MCF 10A (cell line): ENCODE results near the gene SHKBP1. TPM values are rescaled to one million over a fixed set of nuclear protein-coding genes. Genes with fewer than 3 reads are reported as not detected.
A peak's percentile ranks its signal among the peaks of the same experiment; 100 is the strongest.

Source experiments
- BruUV-seq: library from RNA; stranded (reverse); fragments of 400-500 nt; replicated peaks from 2 replicates; lab custom pipeline; 2021; lab: Mats Ljungman, UMichigan
- CTCF ChIA-PET: fragments of 300-600 bp; sonication (Branson Sonifier 250); formaldehyde crosslinking; extraction: SDS; loops from one replicate; lab custom pipeline; 2021; ENCODE audit warnings: antibody characterized with exemption, inconsistent platforms; lab: Yijun Ruan, JAX
- POLR2A ChIA-PET: fragments of 300-600, 350-650 bp; sonication (Branson Sonifier 250); formaldehyde crosslinking; extraction: SDS; loops from one replicate; lab custom pipeline; 2020; ENCODE audit warnings: antibody characterized with exemption, inconsistent platforms; lab: Yijun Ruan, JAX
- DNase-seq: peaks from one replicate; pipeline ENCODE4 v3.0.0-alpha.2; 2018; ENCODE audit not compliant: unreplicated experiment
- H3K27ac Mint-ChIP-seq: one replicate; pipeline ENCODE4 v1.8.0; 2022; ENCODE audit warnings: mild to moderate bottlenecking, low read depth, mixed read lengths; ENCODE audit not compliant: unreplicated experiment
- H3K27me3 Mint-ChIP-seq: one replicate; pipeline ENCODE4 v1.8.0; 2022; ENCODE audit warnings: mixed read lengths; ENCODE audit not compliant: insufficient read depth, unreplicated experiment
- H3K36me3 Mint-ChIP-seq: one replicate; pipeline ENCODE4 v1.8.0; 2022; ENCODE audit warnings: mild to moderate bottlenecking, moderate library complexity, mixed read lengths; ENCODE audit not compliant: insufficient read depth, unreplicated experiment
- H3K4me1 Mint-ChIP-seq: one replicate; pipeline ENCODE4 v1.8.0; 2022; ENCODE audit warnings: mixed read lengths; ENCODE audit not compliant: insufficient read depth, unreplicated experiment
- H3K4me3 Mint-ChIP-seq: one replicate; pipeline ENCODE4 v1.8.0; 2022; ENCODE audit warnings: mild to moderate bottlenecking, moderate library complexity, mixed read lengths; ENCODE audit not compliant: unreplicated experiment
- H3K9me3 Mint-ChIP-seq: one replicate; pipeline ENCODE4 v1.8.0; 2022; ENCODE audit warnings: mixed read lengths; ENCODE audit not compliant: unreplicated experiment
- intact Hi-C: fragments of 100-400 bp; cut with micrococcal nuclease; formaldehyde crosslinking; loops from 2 replicates; pipeline ENCODE4 v1.14.1; 2022
- total RNA-seq: library from RNA; stranded (reverse); gene quantifications from 2 replicates; pipeline ENCODE4 v1.2.3, GENCODE V29; 2022
- TF ChIP-seq, protein P1 (sequence below): fragments of 200-600 bp; IDR thresholded peaks from one replicate; pipeline ENCODE4 v1.8.0; 2022; ENCODE audit warnings: antibody characterized with exemption, mild to moderate bottlenecking; ENCODE audit not compliant: unreplicated experiment

Gene SHKBP1
- total RNA-seq, 1 experiment from 2014 or later = 41.5 TPM

- Mint-ChIP-seq H3K36me3 (peaks cover 17% of the 10 kb centered on the region), H3K27me3 (no peaks in the 10 kb centered on the region), H3K4me3 (peak overlapping the region; percentile 74), H3K4me1 (peaks cover 42% of the 10 kb centered on the region), H3K27ac (peak overlapping the region; percentile 39), H3K9me3 (no peaks in the 10 kb centered on the region)
- DNase-seq = peak; percentile 61
- TF ChIP-seq, protein P1, sequence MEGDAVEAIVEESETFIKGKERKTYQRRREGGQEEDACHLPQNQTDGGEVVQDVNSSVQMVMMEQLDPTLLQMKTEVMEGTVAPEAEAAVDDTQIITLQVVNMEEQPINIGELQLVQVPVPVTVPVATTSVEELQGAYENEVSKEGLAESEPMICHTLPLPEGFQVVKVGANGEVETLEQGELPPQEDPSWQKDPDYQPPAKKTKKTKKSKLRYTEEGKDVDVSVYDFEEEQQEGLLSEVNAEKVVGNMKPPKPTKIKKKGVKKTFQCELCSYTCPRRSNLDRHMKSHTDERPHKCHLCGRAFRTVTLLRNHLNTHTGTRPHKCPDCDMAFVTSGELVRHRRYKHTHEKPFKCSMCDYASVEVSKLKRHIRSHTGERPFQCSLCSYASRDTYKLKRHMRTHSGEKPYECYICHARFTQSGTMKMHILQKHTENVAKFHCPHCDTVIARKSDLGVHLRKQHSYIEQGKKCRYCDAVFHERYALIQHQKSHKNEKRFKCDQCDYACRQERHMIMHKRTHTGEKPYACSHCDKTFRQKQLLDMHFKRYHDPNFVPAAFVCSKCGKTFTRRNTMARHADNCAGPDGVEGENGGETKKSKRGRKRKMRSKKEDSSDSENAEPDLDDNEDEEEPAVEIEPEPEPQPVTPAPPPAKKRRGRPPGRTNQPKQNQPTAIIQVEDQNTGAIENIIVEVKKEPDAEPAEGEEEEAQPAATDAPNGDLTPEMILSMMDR = no peak
- CTCF ChIA-PET = interaction anchor here (0.7 to 1.6 kb wide), 5 partner anchors 24 to 189 kb away, joined by 3 to 7 read pairs (median 3); no protein-coding TSS in a partner anchor
- intact Hi-C loops = no loop called here
- POLR2A ChIA-PET = interaction anchor here (0.6 to 1.8 kb wide), 11 partner anchors 20 to 653 kb away, joined by 3 to 11 read pairs (median 6); partner anchors contain the start of genes ACTMAP, COQ8B, EGLN2 and HNRNPUL1
- BruUV-seq = no TSS peak
Measured at GRCh38 chr19:40610396-40611064, 33.9 kb downstream of the SHKBP1 start.

DNA sequence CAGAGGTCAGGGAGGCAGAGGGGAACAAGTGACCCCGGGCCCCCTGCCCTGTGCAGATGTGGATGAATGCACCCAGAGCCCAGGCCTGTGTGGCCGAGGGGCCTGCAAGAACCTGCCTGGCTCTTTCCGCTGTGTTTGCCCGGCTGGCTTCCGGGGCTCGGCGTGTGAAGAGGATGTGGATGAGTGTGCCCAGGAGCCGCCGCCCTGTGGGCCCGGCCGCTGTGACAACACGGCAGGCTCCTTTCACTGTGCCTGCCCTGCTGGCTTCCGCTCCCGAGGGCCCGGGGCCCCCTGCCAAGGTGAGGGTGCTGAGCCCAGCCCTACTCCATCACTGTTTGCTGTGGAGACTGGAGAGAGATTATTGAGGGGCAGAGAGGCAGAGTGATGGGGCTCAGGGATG lies 34.4 kb downstream of the SHKBP1 start:
- no TSS peak for BruUV-seq
- intact Hi-C loops = no loop called here
- DNase-seq = peak; percentile 43
- TF ChIP-seq, protein P1 = no peak
- Mint-ChIP-seq H3K36me3 (peaks cover 17% of the 10 kb centered on the region), H3K27me3 (no peaks in the 10 kb centered on the region), H3K4me1 (peaks cover 42% of the 10 kb centered on the region), H3K4me3 (peak overlapping the region; percentile 74), H3K9me3 (no peaks in the 10 kb centered on the region), H3K27ac (peak overlapping the region; percentile 39)
- ChIA-PET POLR2A (interaction anchor here (1.6 kb wide), 2 partner anchors 20 to 23 kb away, joined by 8 to 9 read pairs; no protein-coding TSS in a partner anchor), CTCF (interaction anchor here (1.2 to 1.6 kb wide), 2 partner anchors 24 to 82 kb away, joined by 3 to 7 read pairs; no protein-coding TSS in a partner anchor)

DNA sequence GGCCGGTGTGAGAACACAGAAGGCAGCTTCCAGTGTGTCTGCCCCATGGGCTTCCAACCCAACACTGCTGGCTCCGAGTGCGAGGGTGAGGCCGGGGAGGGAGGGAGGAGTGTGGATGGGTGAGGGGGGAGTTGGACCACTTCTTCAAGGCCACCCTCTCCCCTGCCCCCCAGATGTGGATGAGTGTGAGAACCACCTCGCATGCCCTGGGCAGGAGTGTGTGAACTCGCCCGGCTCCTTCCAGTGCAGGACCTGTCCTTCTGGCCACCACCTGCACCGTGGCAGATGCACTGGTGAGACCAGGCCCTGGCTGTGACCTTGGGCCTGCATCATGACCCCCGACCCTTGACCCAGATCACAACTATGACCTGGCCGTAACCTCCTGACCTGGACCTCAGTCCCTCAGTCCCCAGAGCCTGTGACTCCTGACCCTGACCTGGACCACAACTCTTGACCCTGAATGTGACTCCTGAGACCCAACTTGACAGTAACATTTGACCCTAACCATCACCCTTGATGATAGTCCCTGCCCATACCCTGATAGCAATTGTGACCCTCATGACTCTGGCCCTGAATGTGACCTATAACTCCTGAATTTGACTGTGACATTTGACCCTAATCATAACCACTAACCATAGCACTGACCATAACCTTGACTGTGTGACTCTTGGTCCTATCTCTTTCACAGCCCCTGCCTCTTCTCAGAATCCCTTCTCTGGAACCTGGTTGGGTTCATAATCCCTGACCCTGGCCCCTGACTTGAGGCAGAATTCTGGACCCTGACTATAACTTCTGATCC lies 35.4 kb downstream of the SHKBP1 start:
- Mint-ChIP-seq H3K27ac (no peak overlapping the region), H3K4me1 (peaks cover 42% of the 10 kb centered on the region), H3K27me3 (no peaks in the 10 kb centered on the region), H3K4me3 (peak overlapping the region; percentile 43), H3K9me3 (no peaks in the 10 kb centered on the region), H3K36me3 (peaks cover 22% of the 10 kb centered on the region)
- intact Hi-C loops = no loop called here
- DNase-seq = no peak
- ChIA-PET POLR2A (interaction anchor here (0.5 kb wide), 1 partner anchor 24 kb away, joined by 3 read pairs; no protein-coding TSS in a partner anchor), CTCF (no interaction called here)
- BruUV-seq = no TSS peak
- TF ChIP-seq, protein P1 = no peak
